Measurements from ENCODE around the gene HPN. TPM values are rescaled to one million over a fixed set of nuclear protein-coding genes. Genes with fewer than 3 reads are reported as not detected.

Gene HPN
- total and polyA plus RNA-seq, 2 of the 13 experiments (the other 11 are each of a cell fraction or from before 2014, with no cell fraction given), result 46.7 to 261 TPM

GRCh38 chr19:34999498-35000337 is 41.8 kb upstream of the HPN start, which contains the start of gene GRAMD1A (continued):
- peak; percentile 2; the same call in 1 of the 2 replicates for TF ChIP-seq ZNF430 (CRISPR knock-in tag; IDR thresholded peaks at IDR 0.05)
- TF ChIP-seq NR2F6 (IDR thresholded peaks at IDR 0.05), result peak; percentile 1
- TF ChIP-seq NR2F6 (CRISPR knock-in tag; IDR thresholded peaks at IDR 0.05), result no peak
- TF ChIP-seq ZNF34 (CRISPR knock-in tag; IDR thresholded peaks at IDR 0.05; ENCODE audit: borderline replicate concordance), result no peak
- 0 out of 2 replicates have a peak, but pooled peaks have one; percentile 20 for TF ChIP-seq ZNF639 (CRISPR knock-in tag; conservative IDR thresholded peaks at IDR 0.05)
- TF ChIP-seq THAP11 (CRISPR knock-in tag; IDR thresholded peaks at IDR 0.05), result 0 out of 2 replicates have a peak, but pooled peaks have one; percentile 30

- in situ Hi-C loops (cut with HindIII; ENCODE audit: extremely low pct_ligation_motif_present, low pct_unique_long_range_greater_than_20kb) (no loop called here), intact Hi-C loops (cut with micrococcal nuclease; ENCODE audit: unreplicated experiment) (no loop called here)
- H3K36me3 ChIP-seq (replicated peaks in 1 of 2; ENCODE audit: control insufficient read depth in 1 of 2, insufficient read depth in 2 of 2, low read length in 2 of 2), result peaks cover 0 to 4% of the 10 kb centered on the region in 2 experiments; a peak in 4 of 5 replicates
- no TSS peak for BruUV-seq (replicated peaks)
- no peaks in the 10 kb centered on the region; a peak in 1 of 5 replicates for H3K27me3 ChIP-seq (ENCODE audit: control insufficient read depth in 1 of 2, insufficient read depth in 2 of 2, low read length in 2 of 2)
- POLR2A ChIA-PET, result interaction anchor here (2.6 kb wide), 1 partner anchor 42 kb away, joined by 9 read pairs; no protein-coding TSS in a partner anchor
- peaks cover 81% of the 10 kb centered on the region for H3K4me1 ChIP-seq (ENCODE audit: insufficient read depth, low read length)
- peak overlapping the region; percentile 74 for H3K27ac ChIP-seq (ENCODE audit: extremely low read length, insufficient read depth, low read length)
- H3K9me3 ChIP-seq (ENCODE audit: low read length), result no peaks in the 10 kb centered on the region
- H4K20me1 ChIP-seq (ENCODE audit: insufficient read depth, low read length), result peaks cover 33% of the 10 kb centered on the region
- H3K4me2 ChIP-seq (ENCODE audit: low read depth, low read length), result no peak overlapping the region
- no peak for FAIRE-seq
- peaks cover 45% of the 10 kb centered on the region for H3K79me2 ChIP-seq (ENCODE audit: insufficient read depth, low read length)
- peak overlapping the region; percentile 81 to 86 (median 81); a peak in 5 of 6 replicates for H3K4me3 ChIP-seq (replicated peaks in 1 of 3; ENCODE audit: insufficient read depth in 1 of 3, low read depth in 2 of 3, low read length in 3 of 3)
- ATAC-seq, result peak; percentile 35
- CTCF ChIA-PET (ENCODE audit: low intra/inter-chr PET ratio, low total read pairs), result no interaction called here
- no CpG with 5 or more reads among the region's 37 CpGs for WGBS (ENCODE audit: low lambda C conversion rate)
- no peak overlapping the region for H2AFZ ChIP-seq (ENCODE audit: low read length)
- H3K9ac ChIP-seq (ENCODE audit: insufficient read depth, low read depth, low read length), result peak overlapping the region; percentile 88
- no peak for DNase-seq (ENCODE audit: low spot score)
- TF ChIP-seq ZNF720 (CRISPR knock-in tag; IDR thresholded peaks at IDR 0.05), result no peak
- TF ChIP-seq THAP8 (CRISPR knock-in tag; IDR thresholded peaks at IDR 0.05; ENCODE audit: borderline replicate concordance), result no peak
- no peak for TF ChIP-seq MED13 (CRISPR knock-in tag; IDR thresholded peaks at IDR 0.05)
- no peak for TF ChIP-seq ELF3 (CRISPR knock-in tag; IDR thresholded peaks at IDR 0.05)
- no peak for TF ChIP-seq RBAK (CRISPR knock-in tag; IDR thresholded peaks at IDR 0.05)
- no peak for TF ChIP-seq LCORL (IDR thresholded peaks at IDR 0.05)
- TF ChIP-seq LCORL (CRISPR knock-in tag; IDR thresholded peaks at IDR 0.05), result no peak
- no peak for TF ChIP-seq ZNF224 (CRISPR knock-in tag; IDR thresholded peaks at IDR 0.05)
- TF ChIP-seq ZSCAN20 (CRISPR knock-in tag; IDR thresholded peaks at IDR 0.05; ENCODE audit: borderline replicate concordance), result 0 out of 2 replicates have a peak, but pooled peaks have one; percentile 14
- no peak for TF ChIP-seq GPN1 (CRISPR knock-in tag; IDR thresholded peaks at IDR 0.05; ENCODE audit: borderline replicate concordance)
- no peak for TF ChIP-seq NFRKB (IDR thresholded peaks at IDR 0.05)
- no peak for TF ChIP-seq ZNF691 (CRISPR knock-in tag; IDR thresholded peaks at IDR 0.05; ENCODE audit: borderline replicate concordance, low read depth)
- no peak for TF ChIP-seq ZNF775 (CRISPR knock-in tag; IDR thresholded peaks at IDR 0.05; ENCODE audit: borderline replicate concordance)
- TF ChIP-seq ZBTB37 (CRISPR knock-in tag; IDR thresholded peaks at IDR 0.05), result no peak
Observed at GRCh38 chr19:35000338-35000646, 41.2 kb upstream of the HPN start.
